HepG2 (cell line): ENCODE measurements around the gene LYSMD1. TPM values are rescaled to one million over a fixed set of nuclear protein-coding genes. Genes with fewer than 3 reads are reported as not detected.

ENCODE experiments used
- AKNA ChIP-seq: sonication (generic); formaldehyde crosslinking; IDR thresholded peaks from 2 replicates; pipeline ENCODE4 v1.4.0; 2020; ENCODE audit warnings: missing genetic modification reagents, borderline replicate concordance
- BORCS8-MEF2B ChIP-seq: sonication (generic); formaldehyde crosslinking; IDR thresholded peaks from 2 replicates; pipeline ENCODE4 v1.8.0; 2022; ENCODE audit warnings: mild to moderate bottlenecking, missing genetic modification reagents
- CHD4 ChIP-seq: fragments of 200-600 bp; sonication (generic); IDR thresholded peaks from 2 replicates; pipeline ENCODE4 v1.7.0; 2017; ENCODE audit warnings: mild to moderate bottlenecking, low read length, borderline replicate concordance
- DRAP1 ChIP-seq: IDR thresholded peaks from 2 replicates; pipeline ENCODE4 v1.6.1; 2016; ENCODE audit warnings: missing genetic modification reagents, missing compliant biosample characterization
- ELF1 ChIP-seq: sonication (generic); formaldehyde crosslinking; IDR thresholded peaks from 2 replicates; pipeline ENCODE4 v1.4.0; 2020; ENCODE audit warnings: missing genetic modification reagents
- ELF3 ChIP-seq: IDR thresholded peaks from 2 replicates; pipeline ENCODE4 v1.6.1; 2016; ENCODE audit warnings: missing genetic modification reagents, missing compliant biosample characterization
- FOXP1 ChIP-seq, 2 experiments: fragments of 450-650 bp in 1 of 2; IDR thresholded peaks; 2 replicates each; pipeline ENCODE4 v1.6.1; 2017 to 2018; ENCODE audit warnings: antibody characterized with exemption in 1 of 2
- GLI4 ChIP-seq: sonication (generic); formaldehyde crosslinking; IDR thresholded peaks from 2 replicates; pipeline ENCODE4 v1.5.1; 2020; ENCODE audit warnings: missing genetic modification reagents, mild to moderate bottlenecking, moderate library complexity, borderline replicate concordance
- HDAC1 ChIP-seq: sonication (generic); formaldehyde crosslinking; IDR thresholded peaks from 2 replicates; pipeline ENCODE4 v1.5.1; 2020; ENCODE audit warnings: mild to moderate bottlenecking, missing genetic modification reagents
- HNRNPH1 ChIP-seq: fragments of 200-400 bp; formaldehyde crosslinking; optimal IDR thresholded peaks from 2 replicates; pipeline ENCODE3; 2017; ENCODE audit warnings: mild to moderate bottlenecking, low read depth, low read length
- KDM4B ChIP-seq: sonication (generic); formaldehyde crosslinking; IDR thresholded peaks from 2 replicates; pipeline ENCODE4 v1.4.0; 2020; ENCODE audit warnings: missing genetic modification reagents
- MZF1 ChIP-seq: sonication (generic); formaldehyde crosslinking; IDR thresholded peaks from 2 replicates; pipeline ENCODE4 v1.8.1; 2023; ENCODE audit warnings: mild to moderate bottlenecking, missing genetic modification reagents, borderline replicate concordance
- NFATC3 ChIP-seq: sonication (generic); formaldehyde crosslinking; IDR thresholded peaks from 2 replicates; pipeline ENCODE4 v1.5.1; 2020; ENCODE audit warnings: mild to moderate bottlenecking, missing genetic modification reagents
- NR2F2 ChIP-seq: IDR thresholded peaks from 2 replicates; pipeline ENCODE4 v1.6.1; 2012; ENCODE audit warnings: low read depth, inconsistent platforms, borderline replicate concordance
- PATZ1 ChIP-seq: sonication (generic); formaldehyde crosslinking; IDR thresholded peaks from 2 replicates; pipeline ENCODE4 v1.4.0; 2020; ENCODE audit warnings: missing genetic modification reagents
- RBAK ChIP-seq: sonication (generic); formaldehyde crosslinking; IDR thresholded peaks from 2 replicates; pipeline ENCODE4 v1.5.1; 2020; ENCODE audit warnings: mild to moderate bottlenecking, missing genetic modification reagents
- RXRB ChIP-seq: IDR thresholded peaks from 2 replicates; pipeline ENCODE4 v1.6.1; 2016; ENCODE audit warnings: borderline replicate concordance, missing genetic modification reagents, missing compliant biosample characterization
- SMAD3 ChIP-seq: sonication (generic); formaldehyde crosslinking; IDR thresholded peaks from 2 replicates; pipeline ENCODE4 v1.4.0; 2020; ENCODE audit warnings: missing genetic modification reagents
- TSC22D2 ChIP-seq: sonication (generic); formaldehyde crosslinking; IDR thresholded peaks from 2 replicates; pipeline ENCODE4 v1.5.1; 2020; ENCODE audit warnings: missing genetic modification reagents, mild to moderate bottlenecking, borderline replicate concordance
- ZNF20 ChIP-seq: sonication (generic); formaldehyde crosslinking; IDR thresholded peaks from 2 replicates; pipeline ENCODE4 v1.4.0; 2020; ENCODE audit warnings: mild to moderate bottlenecking, moderate library complexity, missing genetic modification reagents
- ZNF333 ChIP-seq: sonication (generic); formaldehyde crosslinking; IDR thresholded peaks from 2 replicates; pipeline ENCODE4 v1.4.0; 2020; ENCODE audit warnings: mild to moderate bottlenecking, missing genetic modification reagents, borderline replicate concordance
- ZNF510 ChIP-seq: sonication (generic); formaldehyde crosslinking; IDR thresholded peaks from 2 replicates; pipeline ENCODE4 v1.4.0; 2020; ENCODE audit warnings: low read depth, mild to moderate bottlenecking, missing genetic modification reagents
- ZNF598 ChIP-seq: sonication (generic); formaldehyde crosslinking; IDR thresholded peaks from 2 replicates; pipeline ENCODE4 v1.5.1; 2020; ENCODE audit warnings: mild to moderate bottlenecking, missing genetic modification reagents, borderline replicate concordance
- ZNF615 ChIP-seq: sonication (generic); formaldehyde crosslinking; IDR thresholded peaks from 2 replicates; pipeline ENCODE4 v1.5.0; 2020; ENCODE audit warnings: mild to moderate bottlenecking, missing genetic modification reagents, borderline replicate concordance
- ZNF816 ChIP-seq: sonication (generic); formaldehyde crosslinking; IDR thresholded peaks from 2 replicates; pipeline ENCODE4 v1.8.0; 2022; ENCODE audit warnings: missing genetic modification reagents, mild to moderate bottlenecking, borderline replicate concordance
- polyA plus RNA-seq, 8 experiments: library from polyadenylated mRNA; depleted of rRNA in 3 of 8; stranded (reverse) in 7 of 8; unstranded in 1 of 8; fragments of >200 nt; fragmentation: Illumina TruSeq in 4 of 8; extraction: Trizol in 4 of 8; gene quantifications; 2 replicates each; pipeline versions ENCODE4 v1.2.1 to v1.2.3, GENCODE V29; 2011 to 2016; ENCODE audit warnings: low read depth in 4 of 8, missing spikeins in 1 of 8, mixed read lengths in 1 of 8; ENCODE audit not compliant: insufficient read depth in 1 of 8
- total RNA-seq, 5 experiments: library from RNA; depleted of rRNA; stranded (reverse); fragments of >200 nt; fragmentation: Illumina TruSeq; extraction: Trizol; gene quantifications; 2 replicates each; pipeline ENCODE4 v1.2.3, GENCODE V29; 2016; ENCODE audit warnings: low read depth in 1 of 5

Gene LYSMD1
- total and polyA plus RNA-seq, 2 of the 13 experiments (the other 11 are each of a cell fraction or from before 2014, with no cell fraction given) = 3.8 to 4.8 TPM

- TF ChIP-seq AKNA = no peak
- TF ChIP-seq TSC22D2 = no peak
- TF ChIP-seq CHD4 = no peak
- TF ChIP-seq ELF3 (CRISPR knock-in tag) = no peak
- TF ChIP-seq ZNF816 = no peak
- TF ChIP-seq NR2F2 = 0 out of 2 replicates have a peak, but pooled peaks have one; percentile 22
- no peak for TF ChIP-seq BORCS8-MEF2B (CRISPR knock-in tag)
- TF ChIP-seq KDM4B = no peak
- TF ChIP-seq ELF1 (CRISPR knock-in tag) = no peak
- TF ChIP-seq MZF1 = no peak
- TF ChIP-seq RXRB (CRISPR knock-in tag) = 0 out of 2 replicates have a peak, but pooled peaks have one; percentile 1
- no peak for TF ChIP-seq GLI4 (CRISPR knock-in tag)
- TF ChIP-seq SMAD3 (CRISPR knock-in tag) = peak; percentile 5; the same call in 1 of the 2 replicates
- no peak for TF ChIP-seq HNRNPH1
- TF ChIP-seq ZNF510 (CRISPR knock-in tag) = no peak
- TF ChIP-seq PATZ1 (CRISPR knock-in tag) = no peak
- TF ChIP-seq ZNF598 (CRISPR knock-in tag) = no peak
- TF ChIP-seq ZNF20 (CRISPR knock-in tag) = no peak
- TF ChIP-seq RBAK = no peak
- TF ChIP-seq DRAP1 (CRISPR knock-in tag) = no peak
- no peak for TF ChIP-seq FOXP1 (IDR thresholded peaks at IDR 0.05)
- 0 out of 2 replicates have a peak, but pooled peaks have one; percentile 27 for TF ChIP-seq FOXP1 (CRISPR knock-in tag; IDR thresholded peaks at IDR 0.05)
- no peak for TF ChIP-seq NFATC3 (CRISPR knock-in tag)
- no peak for TF ChIP-seq ZNF615 (CRISPR knock-in tag)
- TF ChIP-seq ZNF333 (CRISPR knock-in tag) = no peak
- no peak for TF ChIP-seq HDAC1 (CRISPR knock-in tag)
These were observed 32.2 kb upstream of the LYSMD1 start (continued) for GRCh38 chr1:151197863-151198253.
